Activated CD8-positive, alpha-beta T cell treated with anti-CD3 and anti-CD28 coated beads for 36 hours (primary cell): ENCODE data around the gene RICTOR. TPM values are rescaled to one million over a fixed set of nuclear protein-coding genes. Genes with fewer than 3 reads are reported as not detected.

ENCODE experiments used
- ATAC-seq: fragments of 200-7000 bp; cut with Tn5 transposase; one replicate; pipeline ENCODE4 v1.10.0; 2021; ENCODE audit warnings: mild to moderate bottlenecking, moderate library complexity
- CTCF ChIA-PET: fragments of 350-600 bp; sonication (Branson Sonifier 250); formaldehyde crosslinking; loops from one replicate; lab custom pipeline; 2021; ENCODE audit warnings: antibody characterized with exemption; lab: Charles Lee
- POLR2A ChIA-PET: fragments of 350-600 bp; sonication (Branson Sonifier 250); formaldehyde crosslinking; loops from one replicate; lab custom pipeline; 2021; ENCODE audit warnings: antibody characterized with exemption; lab: Charles Lee
- DNase-seq: peaks from one replicate; pipeline ENCODE4 v3.0.0-alpha.2; 2020
- H3K27ac Mint-ChIP-seq: one replicate; pipeline ENCODE4 v1.8.0; 2021; ENCODE audit warnings: mild to moderate bottlenecking, mixed read lengths
- H3K27me3 Mint-ChIP-seq: one replicate; pipeline ENCODE4 v1.8.0; 2021; ENCODE audit warnings: mixed read lengths
- H3K36me3 Mint-ChIP-seq: one replicate; pipeline ENCODE4 v1.8.0; 2021; ENCODE audit warnings: low read depth, mixed read lengths
- H3K4me1 Mint-ChIP-seq: one replicate; pipeline ENCODE4 v1.8.0; 2021; ENCODE audit warnings: low read depth, mixed read lengths
- H3K4me3 Mint-ChIP-seq: one replicate; pipeline ENCODE4 v1.8.0; 2021; ENCODE audit warnings: mild to moderate bottlenecking, moderate library complexity, mixed read lengths
- H3K9me3 Mint-ChIP-seq: one replicate; pipeline ENCODE4 v1.8.0; 2021; ENCODE audit warnings: mixed read lengths
- CTCF ChIP-seq: fragments of 200-600 bp; IDR thresholded peaks from one replicate; pipeline ENCODE4 v1.8.0; 2022; ENCODE audit warnings: antibody characterized with exemption, mild to moderate bottlenecking
- intact Hi-C: fragments of 100-400 bp; cut with micrococcal nuclease; formaldehyde crosslinking; loops from one replicate; pipeline ENCODE4 v1.10.0; 2022
- total RNA-seq, 2 experiments: library from RNA; stranded (reverse); gene quantifications; one replicate each; pipeline ENCODE4 v1.2.3, GENCODE V29; 2021

Gene RICTOR
- total RNA-seq, 2 experiments from 2014 or later = 23.9 to 26.1 TPM

- Mint-ChIP-seq H3K36me3 (peaks cover 19% of the 10 kb centered on the region), H3K27ac (peak overlapping the region; percentile 21), H3K4me3 (no peak overlapping the region), H3K27me3 (no peaks in the 10 kb centered on the region), H3K9me3 (no peaks in the 10 kb centered on the region), H3K4me1 (peaks cover 27% of the 10 kb centered on the region)
- intact Hi-C loops = no loop called here
- no peak for DNase-seq
- no peak for ATAC-seq
- POLR2A ChIA-PET = no interaction called here
- CTCF ChIA-PET = interaction anchor here (1.5 to 3.0 kb wide), 2 partner anchors 19 to 20 kb away, joined by 5 to 15 read pairs; no protein-coding TSS in a partner anchor
- no peak for TF ChIP-seq CTCF
Observed at GRCh38 chr5:39100301-39100850, 26.2 kb upstream of the RICTOR start.

- peaks cover 19% of the 10 kb centered on the region for H3K36me3 Mint-ChIP-seq
- no peaks in the 10 kb centered on the region for H3K9me3 Mint-ChIP-seq
- ChIA-PET CTCF (interaction anchor here (1.5 to 3.0 kb wide), 2 partner anchors 19 to 21 kb away, joined by 5 to 15 read pairs; no protein-coding TSS in a partner anchor), POLR2A (no interaction called here)
- no peak overlapping the region for H3K4me3 Mint-ChIP-seq
- peaks cover 27% of the 10 kb centered on the region for H3K4me1 Mint-ChIP-seq
- intact Hi-C loops = no loop called here
- no peaks in the 10 kb centered on the region for H3K27me3 Mint-ChIP-seq
- TF ChIP-seq CTCF = no peak
- DNase-seq (no peak), ATAC-seq (no peak)
- H3K27ac Mint-ChIP-seq = no peak overlapping the region
Observed at GRCh38 chr5:39099831-39100230, 25.6 kb upstream of the RICTOR start.

- H3K27me3 Mint-ChIP-seq = peaks cover 3% of the 10 kb centered on the region
- ATAC-seq (peak; percentile 30), DNase-seq (no peak)
- H3K4me3 Mint-ChIP-seq = no peak overlapping the region
- H3K4me1 Mint-ChIP-seq = peaks cover 7% of the 10 kb centered on the region
- intact Hi-C loops = no loop called here
- POLR2A ChIA-PET = no interaction called here
- CTCF ChIA-PET = interaction anchor here (0.8 to 1.1 kb wide), 3 partner anchors 12 to 190 kb away, joined by 3 to 4 read pairs (median 3); no protein-coding TSS in a partner anchor
- no peak for TF ChIP-seq CTCF
- H3K9me3 Mint-ChIP-seq = no peaks in the 10 kb centered on the region
- H3K27ac Mint-ChIP-seq = no peak overlapping the region
- no peaks in the 10 kb centered on the region for H3K36me3 Mint-ChIP-seq
Observed at GRCh38 chr5:39093352-39093751, 19.2 kb upstream of the RICTOR start.

GRCh38 chr5:39092581-39093351, 18.6 kb upstream of the RICTOR start:
- TF ChIP-seq CTCF = no peak
- peaks cover 4% of the 10 kb centered on the region for H3K27me3 Mint-ChIP-seq
- DNase-seq (no peak), ATAC-seq (no peak)
- CTCF ChIA-PET = interaction anchor here (0.8 to 4.1 kb wide), 4 partner anchors 12 to 191 kb away, joined by 3 to 32 read pairs (median 4); no protein-coding TSS in a partner anchor
- no peak overlapping the region for H3K4me3 Mint-ChIP-seq
- H3K36me3 Mint-ChIP-seq = no peaks in the 10 kb centered on the region
- POLR2A ChIA-PET = no interaction called here
- peaks cover 7% of the 10 kb centered on the region for H3K4me1 Mint-ChIP-seq
- H3K9me3 Mint-ChIP-seq = no peaks in the 10 kb centered on the region
- intact Hi-C loops = no loop called here
- H3K27ac Mint-ChIP-seq = no peak overlapping the region
